Activated T-cell treated with anti-CD3 and anti-CD28 coated beads, Interleukin-2, amount 50 U/mL, for 4 hours (primary cell): ENCODE data around the gene ITPKB. TPM values are rescaled to one million over a fixed set of nuclear protein-coding genes. Genes with fewer than 3 reads are reported as not detected.
A peak's percentile ranks its signal among the peaks of the same experiment; 100 is the strongest.
"Not testable (repeated sequence)": the region's sequence is repeated elsewhere in the genome, so short reads cannot be mapped to it uniquely, and the experiment has no call there.

ENCODE experiments used
- ATAC-seq, 2 donors: fragments of 200-7000 bp; cut with Tn5 transposase; one replicate each; pipeline ENCODE4 v1.10.0; 2021
- DNase-seq: peaks from one replicate; pipeline ENCODE4 v3.0.0-alpha.2; 2020
- H3K27me3 Mint-ChIP-seq: one replicate; pipeline ENCODE4 v1.8.0; 2021; ENCODE audit warnings: low read depth, mixed read lengths
- H3K36me3 Mint-ChIP-seq: one replicate; pipeline ENCODE4 v1.8.0; 2022; ENCODE audit warnings: mixed read lengths; ENCODE audit not compliant: insufficient read depth
- H3K4me1 Mint-ChIP-seq: one replicate; pipeline ENCODE4 v1.8.0; 2021; ENCODE audit warnings: low read depth, mixed read lengths
- H3K4me3 Mint-ChIP-seq: one replicate; pipeline ENCODE4 v1.8.0; 2021; ENCODE audit warnings: mild to moderate bottlenecking, moderate library complexity, mixed read lengths
- H3K9me3 Mint-ChIP-seq: one replicate; pipeline ENCODE4 v1.8.0; 2021; ENCODE audit warnings: mixed read lengths
- total RNA-seq, 3 donors: library from RNA; stranded (reverse); gene quantifications; one replicate each; pipeline ENCODE4 v1.2.1, GENCODE V29; 2021

ITPKB gene
- total RNA-seq, 3 donors from 2014 or later: 26.2 to 28.3 (median 27.7) TPM

DNA sequence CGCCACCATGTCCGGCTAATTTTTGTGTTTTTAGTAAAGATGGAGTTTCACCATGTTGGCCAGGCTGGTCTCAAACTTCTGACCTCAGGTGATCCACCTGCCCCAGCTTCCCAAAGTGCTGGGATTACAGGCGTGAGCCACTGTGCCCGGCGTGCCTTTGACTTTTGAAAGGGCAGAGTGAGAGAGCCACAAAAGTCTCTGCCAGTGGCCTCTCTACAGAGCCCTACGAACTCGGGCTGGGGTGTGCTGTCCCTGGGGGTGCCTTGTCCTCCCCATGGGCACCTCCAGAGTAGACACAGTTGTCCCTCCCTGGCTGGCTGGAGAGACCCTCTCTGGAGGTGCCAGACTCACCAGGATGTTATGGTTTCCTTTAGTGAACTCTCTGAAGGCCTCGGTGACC lies 99.9 kb downstream of the ITPKB start:
- DNase-seq, H3K9me3 Mint-ChIP-seq, ATAC-seq, H3K27me3 Mint-ChIP-seq, H3K4me3 Mint-ChIP-seq: not testable (repeated sequence)
- H3K36me3 Mint-ChIP-seq: peaks cover 26% of the 10 kb centered on the region
- peaks cover 55% of the 10 kb centered on the region for H3K4me1 Mint-ChIP-seq

DNA sequence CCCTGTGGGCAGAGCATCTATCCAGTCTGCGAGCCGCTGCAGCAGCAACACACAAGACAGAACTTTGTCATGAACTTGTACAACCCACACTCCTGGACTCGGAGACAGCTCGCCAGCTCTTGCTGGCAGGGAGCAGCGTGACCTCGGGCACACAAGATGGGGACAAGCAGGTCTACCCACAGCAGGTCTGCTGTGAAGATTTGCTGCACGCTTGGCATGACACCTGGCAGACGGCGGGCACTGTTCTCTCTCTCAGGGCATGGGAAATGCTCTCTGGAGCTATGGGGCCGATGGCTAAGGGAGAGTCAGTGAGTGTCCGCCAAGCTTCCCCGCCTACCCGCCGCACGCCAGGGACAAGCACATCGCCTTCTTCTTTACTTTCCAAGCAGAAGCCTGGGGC lies 100.5 kb downstream of the ITPKB start:
- H3K36me3 Mint-ChIP-seq: peaks cover 26% of the 10 kb centered on the region
- ATAC-seq: no peak
- H3K4me3 Mint-ChIP-seq: no peak overlapping the region
- no peak for DNase-seq
- no peaks in the 10 kb centered on the region for H3K9me3 Mint-ChIP-seq
- H3K27me3 Mint-ChIP-seq: no peaks in the 10 kb centered on the region
- H3K4me1 Mint-ChIP-seq: peaks cover 53% of the 10 kb centered on the region

DNA sequence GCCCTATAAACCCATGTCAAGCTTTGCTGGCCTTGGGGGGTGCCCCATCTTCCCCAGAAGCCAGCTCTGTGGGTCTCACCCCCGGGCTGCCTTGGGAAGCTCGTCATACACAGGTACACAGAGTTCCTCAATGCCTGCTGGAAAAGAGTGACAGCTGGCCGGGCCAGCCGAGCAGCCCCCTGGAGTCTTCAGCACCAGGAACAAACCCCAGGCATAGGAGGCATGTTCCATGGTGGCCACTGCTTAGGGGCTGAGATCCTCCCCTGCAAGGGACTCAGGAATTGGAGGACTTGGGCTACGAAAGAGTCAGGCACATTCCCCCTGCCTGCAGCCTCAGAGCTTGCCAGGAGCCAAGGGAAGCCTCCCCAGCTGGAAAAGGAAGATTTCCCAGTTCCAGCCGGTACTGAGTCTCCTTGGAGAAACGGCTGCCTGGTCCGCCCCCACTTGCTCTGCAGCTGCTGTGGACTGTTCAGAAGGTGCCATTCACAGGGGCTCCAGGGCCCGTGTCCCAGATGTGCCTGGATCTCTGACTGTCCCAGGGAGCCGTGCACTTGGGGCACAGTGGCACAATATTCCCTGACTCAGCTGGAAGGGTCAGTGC lies 101.0 kb downstream of the ITPKB start:
- peaks cover 26% of the 10 kb centered on the region for H3K36me3 Mint-ChIP-seq
- ATAC-seq (no peak), DNase-seq (no peak)
- no peak overlapping the region for H3K4me3 Mint-ChIP-seq
- peaks cover 53% of the 10 kb centered on the region for H3K4me1 Mint-ChIP-seq
- no peaks in the 10 kb centered on the region for H3K27me3 Mint-ChIP-seq
- no peaks in the 10 kb centered on the region for H3K9me3 Mint-ChIP-seq

DNA sequence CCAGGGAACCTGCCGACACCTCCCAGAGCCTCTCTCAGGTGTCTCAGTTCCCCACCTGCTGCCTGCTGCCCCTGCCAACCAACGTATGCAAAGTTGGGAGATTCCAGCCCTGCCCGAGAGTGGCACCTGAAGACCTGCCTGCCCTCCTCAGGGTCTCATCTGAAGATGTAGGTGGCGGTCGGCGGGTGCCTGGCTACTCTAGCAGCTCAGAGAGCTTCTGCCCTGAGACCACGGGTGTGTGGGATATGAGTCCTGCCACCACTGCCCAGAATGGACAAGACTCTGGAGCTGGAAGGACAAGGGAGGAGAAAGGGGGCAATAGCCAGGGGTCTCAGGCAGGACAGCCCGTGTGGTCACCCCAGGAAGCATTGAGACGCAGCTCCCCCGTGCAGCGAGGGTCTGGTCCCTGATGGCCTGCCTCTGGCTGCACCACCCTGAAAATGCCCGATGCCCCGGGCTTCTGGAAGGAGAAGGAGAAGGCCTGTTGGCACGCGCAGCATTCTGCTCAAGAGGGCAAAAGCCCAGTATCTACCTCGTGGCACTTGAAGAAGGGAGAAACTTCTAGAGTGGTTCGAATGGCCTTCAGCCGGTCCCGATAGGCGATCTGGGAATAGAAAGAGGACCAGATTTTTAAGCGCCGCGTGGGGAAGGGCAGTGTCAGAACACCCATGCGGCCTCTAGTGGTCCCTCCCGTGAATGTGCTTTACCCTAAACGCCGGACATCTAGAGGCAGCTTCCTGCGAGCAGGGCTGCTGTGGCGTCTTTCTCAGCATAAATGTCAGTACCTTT lies 101.7 kb downstream of the ITPKB start:
- Mint-ChIP-seq H3K4me1 (peaks cover 55% of the 10 kb centered on the region), H3K27me3 (no peaks in the 10 kb centered on the region), H3K4me3 (no peak overlapping the region), H3K9me3 (no peaks in the 10 kb centered on the region), H3K36me3 (peaks cover 27% of the 10 kb centered on the region)
- no peak for ATAC-seq
- DNase-seq: no peak

DNA sequence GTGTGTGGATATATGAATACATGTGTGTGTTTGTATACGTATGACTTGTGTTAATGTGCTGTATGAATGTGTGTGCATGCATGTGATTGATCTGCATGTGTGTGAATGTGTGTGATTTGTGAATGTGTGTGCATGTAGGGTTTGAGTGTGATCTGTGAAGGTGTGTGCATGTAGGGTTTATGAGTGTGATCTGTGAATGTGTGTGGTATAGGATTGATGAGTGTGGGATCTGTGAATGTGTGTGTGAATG lies 102.3 kb downstream of the ITPKB start:
- Mint-ChIP-seq H3K27me3 (no peaks in the 10 kb centered on the region), H3K36me3 (peaks cover 29% of the 10 kb centered on the region), H3K4me1 (peaks cover 57% of the 10 kb centered on the region), H3K4me3 (no peak overlapping the region), H3K9me3 (no peaks in the 10 kb centered on the region)
- DNase-seq (no peak), ATAC-seq (no peak)

DNA sequence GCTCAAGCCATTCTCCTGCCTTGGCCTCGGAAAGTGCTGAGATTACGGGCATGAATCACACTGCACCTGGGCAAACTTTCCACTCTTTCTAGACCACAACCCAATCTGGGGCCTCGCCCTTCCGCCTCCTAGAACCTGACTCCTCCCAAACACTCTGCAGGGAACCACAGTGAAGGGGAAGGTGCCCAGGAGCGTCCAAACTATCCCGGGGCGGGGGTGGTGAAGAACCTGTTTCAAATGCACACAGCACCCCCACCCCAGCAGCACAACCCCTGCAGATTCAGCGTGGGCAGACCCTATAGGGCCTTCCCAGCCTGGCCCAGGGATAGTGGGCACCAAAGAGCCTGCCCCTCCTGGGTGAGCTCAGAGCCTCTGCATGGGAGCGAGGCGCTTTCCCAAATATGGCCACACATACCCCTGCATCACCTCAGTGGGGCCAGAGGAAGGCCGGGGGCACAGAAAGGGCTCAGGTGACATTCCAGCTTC lies 103.6 kb downstream of the ITPKB start:
- Mint-ChIP-seq H3K36me3 (peaks cover 28% of the 10 kb centered on the region), H3K9me3 (no peaks in the 10 kb centered on the region), H3K27me3 (no peaks in the 10 kb centered on the region)

DNA sequence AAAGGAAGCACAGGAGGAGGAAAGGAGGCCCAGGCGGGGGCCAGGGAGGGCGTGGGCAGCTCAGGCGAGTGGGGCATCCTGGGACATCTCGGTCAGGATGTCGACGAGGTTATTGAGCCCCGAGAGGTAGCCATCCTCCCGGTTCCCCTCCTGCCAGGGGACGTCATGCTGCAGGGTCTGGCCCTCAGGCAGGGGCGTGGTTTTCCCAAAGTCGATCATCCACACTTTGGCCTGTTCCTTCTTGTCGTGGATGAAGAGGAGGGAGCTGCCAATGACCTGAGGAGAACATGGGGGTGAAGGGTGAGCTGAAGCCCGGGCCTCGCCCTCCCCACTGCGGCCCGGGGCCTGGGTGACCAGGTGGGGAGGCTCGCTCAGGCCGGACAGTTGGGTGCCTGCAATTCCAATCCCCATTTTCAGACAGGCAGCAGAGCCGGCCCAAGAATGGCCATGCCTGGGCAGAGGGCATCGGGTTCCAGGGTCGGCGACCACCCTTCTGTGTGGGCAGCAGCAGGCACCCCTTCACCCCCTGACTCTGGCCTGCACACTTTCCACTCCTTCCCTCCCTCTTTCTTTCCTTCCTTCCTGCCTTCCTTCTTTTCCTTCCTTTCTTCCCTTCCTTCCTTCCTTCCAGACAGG lies 104.4 kb downstream of the ITPKB start:
- Mint-ChIP-seq H3K27me3 (no peaks in the 10 kb centered on the region), H3K4me3 (peak overlapping the region; percentile 50), H3K4me1 (peaks cover 54% of the 10 kb centered on the region), H3K36me3 (peaks cover 28% of the 10 kb centered on the region), H3K9me3 (no peaks in the 10 kb centered on the region)
- no peak for ATAC-seq
- DNase-seq: no peak

More for the DNA sequence above, 103.6 kb downstream of the ITPKB start:
- ATAC-seq: peak; percentile 41 to 57
- H3K4me3 Mint-ChIP-seq: peak overlapping the region; percentile 50
- H3K4me1 Mint-ChIP-seq: peaks cover 56% of the 10 kb centered on the region
- peak; percentile 43 for DNase-seq

DNA sequence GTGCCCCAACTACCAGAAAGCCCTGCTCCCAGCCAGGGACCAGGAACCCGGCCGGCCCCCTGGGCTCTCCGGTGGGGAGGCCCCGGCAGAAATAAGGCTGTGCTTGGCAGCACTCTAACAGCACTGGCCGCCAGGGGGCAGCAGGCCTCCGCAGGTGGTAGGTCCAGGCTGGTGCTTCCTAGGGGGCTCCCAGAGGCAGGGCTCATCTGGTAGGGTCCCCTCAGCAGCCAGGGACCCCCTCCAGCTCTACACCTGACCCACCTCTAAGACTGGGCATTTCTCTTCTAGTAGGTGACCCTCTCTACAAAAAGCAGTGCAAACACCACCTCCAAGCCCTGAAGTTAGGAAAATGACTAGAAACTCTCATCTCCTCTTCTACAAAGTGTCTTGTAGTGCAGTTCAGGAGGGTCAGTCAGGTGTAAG lies 104.9 kb downstream of the ITPKB start:
- ATAC-seq (peak; percentile 75 to 84), DNase-seq (peak; percentile 84)
- H3K36me3 Mint-ChIP-seq: peaks cover 24% of the 10 kb centered on the region
- H3K9me3 Mint-ChIP-seq: no peaks in the 10 kb centered on the region
- H3K4me1 Mint-ChIP-seq: peaks cover 54% of the 10 kb centered on the region
- no peaks in the 10 kb centered on the region for H3K27me3 Mint-ChIP-seq
- no peak overlapping the region for H3K4me3 Mint-ChIP-seq

DNA sequence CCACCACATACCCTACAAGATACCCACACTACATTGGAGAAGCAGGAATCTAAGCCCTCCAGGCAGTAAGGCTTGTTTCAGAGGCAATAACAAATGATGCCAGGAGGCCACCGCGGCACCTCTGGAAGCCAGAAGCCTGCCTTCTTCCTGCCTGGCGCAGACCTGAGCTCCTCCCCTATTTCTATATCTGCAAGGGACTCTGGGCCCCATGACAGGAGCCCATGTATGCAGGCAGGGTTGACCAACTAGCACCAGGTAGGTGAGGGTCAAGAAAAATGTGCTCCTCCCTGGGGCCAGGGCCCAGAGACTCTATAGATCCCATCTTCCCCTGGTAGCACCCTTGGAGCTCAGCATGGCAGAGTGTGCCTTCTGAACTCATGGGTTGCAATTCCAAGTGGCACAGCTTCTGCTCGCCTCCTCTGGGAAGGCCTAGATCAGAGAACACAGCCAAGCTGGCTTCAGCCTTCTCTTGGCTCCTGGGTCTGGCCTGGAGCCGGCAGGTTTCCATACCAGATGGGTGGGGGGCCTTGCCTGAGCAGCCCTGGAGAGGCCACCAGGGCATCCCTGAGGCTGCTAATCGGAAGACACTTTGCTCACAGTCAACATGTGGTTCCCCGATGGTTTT lies 105.4 kb downstream of the ITPKB start:
- peaks cover 22% of the 10 kb centered on the region for H3K36me3 Mint-ChIP-seq
- H3K4me3 Mint-ChIP-seq: no peak overlapping the region

DNA sequence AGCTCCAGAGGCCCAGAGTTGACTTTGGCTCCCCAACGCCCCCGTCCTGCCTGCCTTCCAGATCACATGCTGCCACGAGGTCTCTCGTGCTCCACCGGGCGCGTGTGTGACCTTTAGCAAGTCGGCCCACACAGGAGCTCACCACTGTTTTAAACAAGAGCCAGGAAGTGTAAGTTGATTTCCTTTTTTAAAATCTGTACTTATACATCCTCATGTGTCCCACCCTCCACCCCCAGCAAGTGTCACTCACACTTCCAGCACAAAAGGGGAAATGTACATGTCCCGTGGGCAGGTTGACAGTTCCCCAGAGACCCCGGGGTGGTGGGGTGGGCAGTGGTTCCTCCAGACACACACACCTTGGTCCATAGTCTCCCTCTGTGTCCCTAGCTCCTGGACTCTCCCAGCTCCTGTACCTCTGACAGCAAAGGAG lies 106.1 kb downstream of the ITPKB start:
- H3K4me3 Mint-ChIP-seq: no peak overlapping the region

More for the DNA sequence above, 105.4 kb downstream of the ITPKB start:
- Mint-ChIP-seq H3K9me3 (no peaks in the 10 kb centered on the region), H3K27me3 (no peaks in the 10 kb centered on the region), H3K4me1 (peaks cover 54% of the 10 kb centered on the region)
- DNase-seq: no peak
- no peak for ATAC-seq

DNA sequence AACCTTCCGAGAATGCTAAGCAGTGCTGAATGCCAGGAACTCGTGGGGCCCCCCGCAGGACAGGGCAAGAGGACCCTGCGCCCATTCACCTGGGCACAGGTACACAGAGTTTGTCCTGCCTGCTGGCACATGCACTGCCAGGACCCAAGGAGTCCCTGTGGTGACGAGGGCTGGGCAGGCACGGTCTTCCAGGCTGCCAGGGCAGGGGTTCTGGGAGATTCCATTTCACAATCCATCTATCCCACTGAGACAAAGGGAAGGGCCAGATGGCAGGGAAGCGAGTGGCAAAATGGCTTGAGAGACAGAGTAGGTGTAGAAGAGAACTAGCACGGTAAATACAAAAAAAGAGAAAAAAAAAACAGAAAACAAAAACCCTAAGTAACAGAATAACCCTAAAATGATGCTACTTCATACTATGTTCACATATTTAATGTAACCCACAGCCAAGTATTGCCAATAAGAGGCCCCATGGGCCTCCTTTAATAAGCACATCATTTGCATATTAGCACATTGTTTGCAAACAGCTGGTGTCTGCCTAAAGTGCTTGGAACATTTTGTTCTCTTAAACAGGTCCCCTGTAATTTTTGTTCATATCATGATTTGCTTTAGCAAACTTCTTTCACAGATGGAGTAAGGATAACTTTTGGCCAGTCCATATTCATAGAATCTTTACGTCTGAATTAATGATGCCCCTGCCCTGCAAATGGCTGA lies 106.8 kb downstream of the ITPKB start:
- no peaks in the 10 kb centered on the region for H3K27me3 Mint-ChIP-seq
- ATAC-seq (no peak), DNase-seq (no peak)
- H3K36me3 Mint-ChIP-seq: peaks cover 16% of the 10 kb centered on the region
- no peaks in the 10 kb centered on the region for H3K9me3 Mint-ChIP-seq
- H3K4me1 Mint-ChIP-seq: peaks cover 65% of the 10 kb centered on the region
- no peak overlapping the region for H3K4me3 Mint-ChIP-seq

More for the DNA sequence above, 106.1 kb downstream of the ITPKB start:
- Mint-ChIP-seq H3K36me3 (peaks cover 20% of the 10 kb centered on the region), H3K27me3 (no peaks in the 10 kb centered on the region), H3K9me3 (no peaks in the 10 kb centered on the region), H3K4me1 (peaks cover 59% of the 10 kb centered on the region)
- DNase-seq (peak; percentile 54), ATAC-seq (no peak)

DNA sequence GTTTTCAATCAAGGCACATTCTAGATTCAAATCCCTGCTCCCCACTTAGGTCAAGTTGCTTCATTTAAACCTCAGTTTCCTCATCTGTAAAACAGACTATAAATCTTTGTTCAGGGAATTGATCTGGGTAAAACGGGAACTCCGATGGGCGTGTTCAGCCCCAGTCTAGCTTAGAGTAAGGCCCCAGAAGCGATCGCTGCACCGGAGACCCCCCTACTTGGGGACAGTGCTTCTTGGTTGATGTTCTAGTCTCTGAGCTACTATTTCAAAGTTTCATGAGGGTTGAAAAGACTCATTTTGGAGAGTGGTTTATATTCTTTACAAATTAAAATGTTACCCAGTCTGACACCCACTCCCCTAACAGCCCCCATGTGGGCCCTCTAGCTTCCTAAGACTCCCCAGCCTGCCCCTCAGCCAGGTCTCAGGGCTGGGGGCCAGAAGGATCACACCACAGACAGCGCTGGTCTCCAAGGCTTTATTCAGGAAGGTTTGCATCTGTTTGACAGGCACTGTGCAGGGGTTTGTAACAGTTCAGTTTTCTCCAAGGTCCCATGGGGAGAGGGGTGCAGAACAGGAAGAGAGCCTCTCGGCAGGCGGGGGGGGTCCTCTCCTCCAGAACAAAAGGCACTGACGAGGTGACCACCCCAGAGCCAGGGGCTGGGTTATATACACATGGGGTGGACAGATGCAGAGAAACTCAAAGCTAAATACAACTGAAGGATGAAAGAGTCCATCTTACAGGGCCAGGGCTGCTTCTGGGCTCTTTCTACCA lies 107.7 kb downstream of the ITPKB start:
- H3K4me1 Mint-ChIP-seq: peaks cover 65% of the 10 kb centered on the region
- ATAC-seq (no peak), DNase-seq (no peak)
- H3K36me3 Mint-ChIP-seq: peaks cover 10% of the 10 kb centered on the region
- no peaks in the 10 kb centered on the region for H3K27me3 Mint-ChIP-seq
- no peak overlapping the region for H3K4me3 Mint-ChIP-seq
- no peaks in the 10 kb centered on the region for H3K9me3 Mint-ChIP-seq

DNA sequence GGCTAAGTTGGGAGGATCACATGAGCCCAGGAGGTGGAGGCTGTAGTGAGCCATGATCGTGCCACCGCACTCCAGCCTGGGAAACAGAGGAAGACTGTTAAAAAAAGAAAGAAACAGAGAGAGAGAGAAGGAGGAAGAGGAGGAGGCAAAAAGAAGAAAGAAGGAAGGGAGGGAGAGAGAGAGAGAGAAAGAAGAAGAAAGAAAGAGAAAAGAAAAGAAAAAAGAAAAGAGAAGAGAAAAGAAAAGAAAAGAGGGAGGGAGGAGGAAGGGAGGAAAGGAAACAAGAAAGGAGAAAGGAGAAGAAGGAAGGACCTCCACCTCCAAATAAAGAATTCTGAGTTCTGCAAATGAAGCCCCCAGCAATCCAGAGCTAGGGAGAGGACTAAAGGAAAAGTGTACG lies 108.5 kb downstream of the ITPKB start:
- Mint-ChIP-seq H3K36me3 (peaks cover 11% of the 10 kb centered on the region), H3K27me3 (no peaks in the 10 kb centered on the region), H3K9me3 (no peaks in the 10 kb centered on the region), H3K4me3 (no peak overlapping the region), H3K4me1 (peaks cover 63% of the 10 kb centered on the region)
- DNase-seq (no peak), ATAC-seq (no peak)
